HG03460 (cell line): ENCODE measurements around the gene FHAD1.
"Not testable (repeated sequence)": the region's sequence is repeated elsewhere in the genome, so short reads cannot be mapped to it uniquely, and the experiment has no call there.

Source experiments
- ATAC-seq: cut with Tn5 transposase; IDR thresholded peaks from one replicate; pipeline ENCODE4 v1.9.1; 2021; ENCODE audit not compliant: unreplicated experiment

The FHAD1 gene

GRCh38 chr1:15362737-15363128 is 115.7 kb downstream of the FHAD1 start:
- no peak for ATAC-seq

GRCh38 chr1:15364740-15365139 is 117.7 kb downstream of the FHAD1 start:
- no peak for ATAC-seq

- ATAC-seq: no peak
Measured at GRCh38 chr1:15368888-15369287, 121.9 kb downstream of the FHAD1 start.

- no peak for ATAC-seq
Measured at GRCh38 chr1:15370268-15370667, 123.2 kb downstream of the FHAD1 start.

- no peak for ATAC-seq
Measured at GRCh38 chr1:15370781-15371520, 123.9 kb downstream of the FHAD1 start.

GRCh38 chr1:15371610-15372545 is 124.9 kb downstream of the FHAD1 start:
- no peak for ATAC-seq

GRCh38 chr1:15378729-15379128 is 131.7 kb downstream of the FHAD1 start:
- no peak for ATAC-seq

- not testable (repeated sequence) for ATAC-seq
Measured at GRCh38 chr1:15379151-15379550, 132.1 kb downstream of the FHAD1 start.

GRCh38 chr1:15380601-15381508 is 133.8 kb downstream of the FHAD1 start:
- ATAC-seq: no peak

GRCh38 chr1:15381805-15382204 is 134.8 kb downstream of the FHAD1 start:
- no peak for ATAC-seq

- ATAC-seq: no peak
Measured at GRCh38 chr1:15382601-15383518, 135.8 kb downstream of the FHAD1 start.

GRCh38 chr1:15383810-15384209 is 136.8 kb downstream of the FHAD1 start:
- ATAC-seq: no peak

- ATAC-seq: no peak
Measured at GRCh38 chr1:15384301-15384901, 137.4 kb downstream of the FHAD1 start.

GRCh38 chr1:15385420-15385819 is 138.4 kb downstream of the FHAD1 start:
- no peak for ATAC-seq

- no peak for ATAC-seq
Measured at GRCh38 chr1:15386164-15386749, 139.2 kb downstream of the FHAD1 start.

GRCh38 chr1:15388201-15388880 is 141.3 kb downstream of the FHAD1 start:
- ATAC-seq: no peak

GRCh38 chr1:15389828-15390227 is 142.8 kb downstream of the FHAD1 start:
- ATAC-seq: not testable (repeated sequence)

- ATAC-seq: no peak
Measured at GRCh38 chr1:15390667-15391066, 143.6 kb downstream of the FHAD1 start.

- no peak for ATAC-seq
Measured at GRCh38 chr1:15391366-15391765, 144.3 kb downstream of the FHAD1 start.
